AG09309 (cell line): ENCODE measurements around the gene RALGPS2.
"Not testable (repeated sequence)": the region's sequence is repeated elsewhere in the genome, so short reads cannot be mapped to it uniquely, and the experiment has no call there.

ENCODE experiments used
- DNase-seq: peaks from one replicate; pipeline ENCODE4 v3.0.0-alpha.2; 2010; ENCODE audit warnings: low read depth
- H3K4me3 ChIP-seq: 2 replicates; pipeline ENCODE4 v1.5.1; 2011; ENCODE audit warnings: mild to moderate bottlenecking, low read depth, low read length, moderate library complexity; ENCODE audit not compliant: control insufficient read depth
- TF ChIP-seq, protein P1 (sequence below): IDR thresholded peaks from 2 replicates; pipeline ENCODE4 v1.5.1; 2011; ENCODE audit warnings: mild to moderate bottlenecking, low read depth, low read length, inconsistent platforms; ENCODE audit not compliant: insufficient read depth, control insufficient read depth; ENCODE audit errors: missing control alignments

Gene RALGPS2

DNA sequence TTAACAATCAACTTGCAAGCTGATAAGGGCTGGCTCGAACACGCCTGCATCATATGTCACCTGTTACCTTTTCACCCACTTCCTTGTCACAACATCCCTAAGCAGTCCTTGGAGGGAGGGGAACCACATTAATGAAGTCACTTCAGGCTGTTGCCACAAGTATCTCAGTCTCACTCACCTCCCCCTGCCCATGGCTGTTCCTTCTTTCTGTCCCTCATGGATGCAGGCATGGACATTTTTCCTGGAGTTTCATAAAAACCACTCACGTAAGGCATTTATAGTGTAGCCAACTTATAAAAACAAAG, 222.6 kb downstream of the RALGPS2 start:
- no peak overlapping the region for H3K4me3 ChIP-seq
- no peak for DNase-seq
- TF ChIP-seq, protein P1, sequence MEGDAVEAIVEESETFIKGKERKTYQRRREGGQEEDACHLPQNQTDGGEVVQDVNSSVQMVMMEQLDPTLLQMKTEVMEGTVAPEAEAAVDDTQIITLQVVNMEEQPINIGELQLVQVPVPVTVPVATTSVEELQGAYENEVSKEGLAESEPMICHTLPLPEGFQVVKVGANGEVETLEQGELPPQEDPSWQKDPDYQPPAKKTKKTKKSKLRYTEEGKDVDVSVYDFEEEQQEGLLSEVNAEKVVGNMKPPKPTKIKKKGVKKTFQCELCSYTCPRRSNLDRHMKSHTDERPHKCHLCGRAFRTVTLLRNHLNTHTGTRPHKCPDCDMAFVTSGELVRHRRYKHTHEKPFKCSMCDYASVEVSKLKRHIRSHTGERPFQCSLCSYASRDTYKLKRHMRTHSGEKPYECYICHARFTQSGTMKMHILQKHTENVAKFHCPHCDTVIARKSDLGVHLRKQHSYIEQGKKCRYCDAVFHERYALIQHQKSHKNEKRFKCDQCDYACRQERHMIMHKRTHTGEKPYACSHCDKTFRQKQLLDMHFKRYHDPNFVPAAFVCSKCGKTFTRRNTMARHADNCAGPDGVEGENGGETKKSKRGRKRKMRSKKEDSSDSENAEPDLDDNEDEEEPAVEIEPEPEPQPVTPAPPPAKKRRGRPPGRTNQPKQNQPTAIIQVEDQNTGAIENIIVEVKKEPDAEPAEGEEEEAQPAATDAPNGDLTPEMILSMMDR: no peak

DNA sequence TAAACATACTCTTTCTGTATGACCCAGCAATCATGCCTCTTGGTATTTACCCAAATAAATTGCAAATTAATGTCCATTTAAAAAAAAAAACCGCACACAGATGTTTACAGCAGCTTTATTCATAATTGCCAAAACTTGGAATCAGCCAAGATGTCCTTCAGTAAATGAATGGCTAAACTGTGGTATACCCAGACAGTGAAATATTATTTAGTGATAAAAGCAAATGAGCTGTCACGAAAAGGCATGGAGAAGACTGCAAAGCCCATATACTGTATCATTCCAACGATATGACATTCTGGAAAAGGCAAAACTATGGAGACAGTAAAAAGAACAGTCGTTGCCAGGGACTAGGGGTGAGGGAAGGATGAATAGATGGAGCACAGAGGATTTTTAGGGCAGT, 223.6 kb downstream of the RALGPS2 start:
- DNase-seq: no peak
- H3K4me3 ChIP-seq: no peak overlapping the region
- TF ChIP-seq, protein P1: no peak

DNA sequence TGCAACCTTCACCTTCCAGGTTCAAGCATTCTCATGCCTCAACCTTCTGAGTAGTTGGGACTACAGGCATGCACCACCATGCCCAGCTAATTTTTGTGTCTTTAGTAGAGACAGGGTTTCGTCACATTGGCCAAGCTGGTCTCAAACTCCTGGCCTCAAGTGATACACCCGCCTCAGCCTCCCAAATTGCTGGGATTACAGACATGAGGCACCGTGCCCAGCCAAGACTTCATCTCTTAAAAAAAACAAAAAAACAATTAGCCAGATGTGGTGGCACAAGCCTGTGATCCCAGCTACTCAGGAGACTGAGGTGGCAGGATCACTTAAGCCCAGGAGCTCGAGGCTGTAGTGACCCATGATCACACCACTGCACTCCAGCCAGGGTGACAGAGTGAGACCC, 224.8 kb downstream of the RALGPS2 start:
- not testable (repeated sequence) for H3K4me3 ChIP-seq, DNase-seq

DNA sequence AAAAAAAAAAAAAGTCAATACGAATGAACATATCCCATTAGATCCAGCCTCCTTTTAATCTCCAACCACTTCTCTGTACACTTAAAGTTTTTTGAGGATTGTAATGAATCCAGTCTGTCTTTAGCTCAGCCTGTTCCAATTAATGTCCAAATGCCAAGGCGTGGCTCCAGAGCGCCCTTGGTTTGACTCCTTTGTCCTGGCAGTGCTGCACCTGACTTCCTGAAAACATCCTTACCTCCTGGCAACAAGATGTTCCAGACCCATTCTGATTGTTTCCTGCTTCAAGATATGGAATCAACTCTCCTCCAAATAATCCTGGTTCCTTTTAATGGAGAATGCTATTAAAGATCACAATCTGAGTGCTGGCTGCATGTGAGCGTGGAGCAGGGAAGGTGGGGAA, 226.6 kb downstream of the RALGPS2 start:
- no peak overlapping the region for H3K4me3 ChIP-seq
- DNase-seq: no peak
- TF ChIP-seq, protein P1: no peak

DNA sequence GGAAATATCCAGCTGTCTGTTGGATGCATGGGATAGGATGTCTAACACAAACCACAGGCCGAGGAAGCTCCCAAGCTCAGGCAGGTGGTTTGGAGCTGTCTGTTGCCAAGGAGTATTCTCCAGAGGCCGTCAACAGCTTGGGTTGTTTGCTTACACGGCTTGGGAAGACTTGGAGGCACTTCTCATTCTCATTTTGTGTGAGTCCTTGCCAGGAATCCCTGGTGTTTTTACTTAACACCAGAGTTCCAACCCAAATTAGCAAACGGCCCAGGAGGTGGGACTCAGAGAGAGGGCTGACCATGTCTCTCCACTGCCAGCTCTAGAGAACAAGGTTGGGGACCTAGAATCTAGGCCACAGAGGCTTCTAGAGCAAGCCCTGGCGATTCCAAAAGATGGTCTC, 228.0 kb downstream of the RALGPS2 start:
- no peak for DNase-seq
- TF ChIP-seq, protein P1: no peak
- no peak overlapping the region for H3K4me3 ChIP-seq

DNA sequence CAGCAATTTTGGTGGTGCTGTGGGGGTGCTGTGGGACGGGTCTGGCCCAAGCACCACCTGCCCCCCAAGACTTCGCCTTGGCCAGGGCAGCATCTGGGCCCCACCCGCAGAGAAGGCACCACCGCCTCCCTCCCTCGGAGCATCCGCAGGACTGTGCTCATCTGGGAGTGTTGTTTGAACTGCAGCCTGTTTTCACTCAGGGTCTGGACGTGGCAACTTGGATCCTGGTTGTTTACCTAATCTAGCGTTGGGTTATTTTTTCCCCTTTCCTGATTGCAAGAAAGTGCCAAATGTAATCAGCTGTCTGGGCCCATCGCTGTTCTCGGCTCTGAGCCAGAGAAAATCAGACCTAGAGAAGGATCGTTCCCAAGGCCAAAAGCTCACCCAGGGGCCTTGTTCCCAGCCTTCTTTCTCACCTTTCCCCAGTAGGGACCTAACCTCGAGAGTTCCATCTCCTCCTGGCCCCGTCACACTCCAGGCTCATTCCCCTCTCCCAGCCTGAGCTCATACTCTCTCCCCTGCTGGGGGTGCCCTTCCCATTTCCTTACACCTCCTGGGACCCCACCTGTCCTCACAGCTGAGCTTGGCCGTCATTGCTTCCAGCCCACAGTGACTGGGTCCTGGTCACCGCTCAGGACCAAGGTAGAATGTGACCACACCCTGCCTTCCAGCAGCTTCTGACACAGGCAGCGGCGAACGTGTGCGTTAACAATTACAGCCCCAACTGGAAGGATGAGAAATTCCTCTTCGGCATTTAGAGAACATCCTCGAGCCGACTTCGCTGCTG, 228.7 kb downstream of the RALGPS2 start:
- no peak for DNase-seq
- TF ChIP-seq, protein P1: no peak
- no peak overlapping the region for H3K4me3 ChIP-seq

DNA sequence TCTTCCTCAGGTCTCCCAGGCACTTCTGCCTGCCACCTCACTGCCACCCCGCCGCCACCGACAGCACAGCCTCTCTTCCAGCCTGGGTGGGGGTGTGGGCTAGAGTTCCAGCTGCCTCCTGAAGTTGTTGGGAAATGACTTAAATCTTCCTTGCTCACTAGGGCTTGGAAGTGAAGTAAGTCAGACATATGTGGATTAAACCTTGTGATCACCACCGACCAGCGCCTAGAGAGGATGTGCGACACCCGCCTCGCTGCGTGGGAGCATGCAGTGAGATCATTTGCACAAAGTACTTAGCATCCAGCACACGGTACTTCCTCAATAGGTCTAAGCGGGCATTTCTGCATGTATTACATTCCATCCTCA, 229.3 kb downstream of the RALGPS2 start:
- no peak overlapping the region for H3K4me3 ChIP-seq
- TF ChIP-seq, protein P1: no peak
- no peak for DNase-seq
